ENCODE results near the gene MYO16.

MYO16 gene

GRCh38 chr13:109126891-109127641 is 497.7 kb downstream of the MYO16 start:
- DNase-seq (ENCODE audit: low read depth): no peak

GRCh38 chr13:109128121-109128520 is 498.7 kb downstream of the MYO16 start:
- DNase-seq (ENCODE audit: low read depth): no peak

- DNase-seq (ENCODE audit: low read depth): no peak
Measured at GRCh38 chr13:109130093-109130835, 500.9 kb downstream of the MYO16 start.

GRCh38 chr13:109131698-109132257 is 502.4 kb downstream of the MYO16 start:
- peak; percentile 59 for DNase-seq (ENCODE audit: low read depth)

- no peak for DNase-seq (ENCODE audit: low read depth)
Measured at GRCh38 chr13:109135018-109135417, 505.6 kb downstream of the MYO16 start.

- no peak for DNase-seq (ENCODE audit: low read depth)
Measured at GRCh38 chr13:109136873-109137272, 507.5 kb downstream of the MYO16 start.

GRCh38 chr13:109139346-109139745 is 509.9 kb downstream of the MYO16 start:
- no peak for DNase-seq (ENCODE audit: low read depth)

GRCh38 chr13:109140054-109140453 is 510.6 kb downstream of the MYO16 start:
- no peak for DNase-seq (ENCODE audit: low read depth)

- no peak for DNase-seq (ENCODE audit: low read depth)
Measured at GRCh38 chr13:109140479-109141349, 511.3 kb downstream of the MYO16 start.

- no peak for DNase-seq (ENCODE audit: low read depth)
Measured at GRCh38 chr13:109141706-109142105, 512.3 kb downstream of the MYO16 start.

GRCh38 chr13:109144693-109145437 is 515.5 kb downstream of the MYO16 start:
- DNase-seq (ENCODE audit: low read depth): no peak

- peak; percentile 70 for DNase-seq (ENCODE audit: low read depth)
Measured at GRCh38 chr13:109145631-109146030, 516.2 kb downstream of the MYO16 start.

GRCh38 chr13:109146393-109146792 is 517.0 kb downstream of the MYO16 start:
- no peak for DNase-seq (ENCODE audit: low read depth)

GRCh38 chr13:109146912-109147647 is 517.7 kb downstream of the MYO16 start:
- DNase-seq (ENCODE audit: low read depth): peak; percentile 83

GRCh38 chr13:109148243-109148642 is 518.8 kb downstream of the MYO16 start:
- DNase-seq (ENCODE audit: low read depth): peak; percentile 55

GRCh38 chr13:109150696-109151095 is 521.3 kb downstream of the MYO16 start:
- DNase-seq (ENCODE audit: low read depth): no peak

- no peak for DNase-seq (ENCODE audit: low read depth)
Measured at GRCh38 chr13:109151255-109151654, 521.8 kb downstream of the MYO16 start.

GRCh38 chr13:109151696-109152095 is 522.3 kb downstream of the MYO16 start:
- DNase-seq (ENCODE audit: low read depth): no peak

- DNase-seq (ENCODE audit: low read depth): no peak
Measured at GRCh38 chr13:109152311-109152820, 523.0 kb downstream of the MYO16 start.

- no peak for DNase-seq (ENCODE audit: low read depth)
Measured at GRCh38 chr13:109152941-109153340, 523.5 kb downstream of the MYO16 start.

Measured in fibroblast of gingiva (primary cell).